IMR-90 (cell line): Measurements from ENCODE around the gene RAI1. TPM values are rescaled to one million over a fixed set of nuclear protein-coding genes. Genes with fewer than 3 reads are reported as not detected.

Experiments
- ATAC-seq: fragments of 200-7000 bp; cut with Tn5 transposase; 2 replicates; pipeline ENCODE4 v1.9.1; 2020; ENCODE audit warnings: low read depth, mild to moderate bottlenecking, moderate library complexity
- BruUV-seq: library from RNA; stranded (reverse); fragments of 400-500 nt; replicated peaks from 2 replicates; lab custom pipeline; 2021; lab: Mats Ljungman, UMichigan
- CTCF ChIA-PET: fragments of 300-600 bp; formaldehyde crosslinking; extraction: SDS; loops from one replicate; lab custom pipeline; 2021; ENCODE audit warnings: antibody characterized with exemption; lab: Yijun Ruan, JAX
- POLR2A ChIA-PET: fragments of 300-600 bp; sonication (Branson Sonifier 250); formaldehyde crosslinking; loops from one replicate; lab custom pipeline; 2022; ENCODE audit warnings: antibody characterized with exemption; ENCODE audit not compliant: unreplicated experiment; lab: Charles Lee
- DNase-seq: peaks from one replicate; pipeline ENCODE4 v3.0.0; 2013
- H2AFZ ChIP-seq: replicated peaks from 2 replicates; pipeline ENCODE3; 2013; ENCODE audit warnings: low read length, mild to moderate bottlenecking; ENCODE audit not compliant: poor library complexity
- H2AK5ac ChIP-seq: 2 replicates; pipeline ENCODE4 v1.6.1; 2013; ENCODE audit warnings: low read depth, low read length, inconsistent platforms
- H2AK9ac ChIP-seq: replicated peaks from 2 replicates; pipeline ENCODE3; 2013; ENCODE audit warnings: mild to moderate bottlenecking, low read depth, low read length, moderate library complexity; ENCODE audit not compliant: poor library complexity
- H2BK120ac ChIP-seq: 2 replicates; pipeline ENCODE4 v1.6.1; 2013; ENCODE audit warnings: low read depth, low read length, inconsistent platforms
- H2BK15ac ChIP-seq: 3 replicates; pipeline ENCODE4 v1.6.1; 2013; ENCODE audit warnings: low read depth, low read length, inconsistent platforms
- H2BK20ac ChIP-seq: 2 replicates; pipeline ENCODE4 v1.6.1; 2013; ENCODE audit warnings: low read depth, mild to moderate bottlenecking, inconsistent platforms, low read length, moderate library complexity
- H2BK5ac ChIP-seq: 2 replicates; pipeline ENCODE4 v1.6.1; 2013; ENCODE audit warnings: mild to moderate bottlenecking, low read depth, low read length, inconsistent platforms; ENCODE audit not compliant: poor library complexity, severe bottlenecking
- H3K14ac ChIP-seq: replicated peaks from 2 replicates; pipeline ENCODE4 v1.6.1; 2013; ENCODE audit warnings: low read depth, low read length, inconsistent platforms
- H3K18ac ChIP-seq: 2 replicates; pipeline ENCODE4 v1.6.1; 2013; ENCODE audit warnings: low read depth, low read length, control low read depth
- H3K23ac ChIP-seq: 2 replicates; pipeline ENCODE4 v1.6.1; 2013; ENCODE audit warnings: low read depth, low read length, inconsistent platforms
- H3K27ac ChIP-seq: 2 replicates; pipeline ENCODE4 v1.5.1; 2013; ENCODE audit warnings: mild to moderate bottlenecking, control low read depth, low read length; ENCODE audit not compliant: insufficient read depth
- H3K27me3 ChIP-seq: 2 replicates; pipeline ENCODE4 v1.6.1; 2013; ENCODE audit warnings: low read length; ENCODE audit not compliant: control insufficient read depth, insufficient read depth
- H3K36me3 ChIP-seq: 2 replicates; pipeline ENCODE4 v1.6.1; 2013; ENCODE audit warnings: low read length, mixed read lengths; ENCODE audit not compliant: control insufficient read depth, insufficient read depth
- H3K4ac ChIP-seq: 2 replicates; pipeline ENCODE4 v1.6.1; 2013; ENCODE audit warnings: low read depth, low read length, inconsistent platforms
- H3K4me1 ChIP-seq: 2 replicates; pipeline ENCODE4 v1.6.1; 2013; ENCODE audit warnings: low read length, mixed read lengths; ENCODE audit not compliant: control insufficient read depth, insufficient read depth
- H3K4me2 ChIP-seq: 2 replicates; pipeline ENCODE4 v1.6.1; 2013; ENCODE audit warnings: low read depth, mild to moderate bottlenecking, control low read depth, low read length, moderate library complexity
- H3K4me3 ChIP-seq: 2 replicates; pipeline ENCODE4 v1.5.1; 2013; ENCODE audit warnings: low read depth, mild to moderate bottlenecking, control low read depth, low read length, moderate library complexity; ENCODE audit not compliant: insufficient read depth
- H3K56ac ChIP-seq: 2 replicates; pipeline ENCODE4 v1.6.1; 2013; ENCODE audit warnings: low read length, inconsistent platforms; ENCODE audit not compliant: insufficient read depth; ENCODE audit errors: extremely low read depth
- H3K79me1 ChIP-seq, 2 experiments: 2 replicates each; pipeline ENCODE4 v1.6.1; 2013; ENCODE audit warnings: low read length in 2 of 2, inconsistent platforms in 1 of 2, low read depth in 1 of 2
- H3K9ac ChIP-seq: 2 replicates; pipeline ENCODE4 v1.6.1; 2013; ENCODE audit warnings: low read depth, low read length, control low read depth
- H3K9me1 ChIP-seq: 2 replicates; pipeline ENCODE4 v1.6.1; 2013; ENCODE audit warnings: low read length, inconsistent platforms; ENCODE audit not compliant: insufficient read depth
- H3K9me3 ChIP-seq: 2 replicates; pipeline ENCODE4 v1.6.1; 2013; ENCODE audit warnings: low read length; ENCODE audit not compliant: control insufficient read depth, insufficient read depth
- H4K20me1 ChIP-seq: 2 replicates; pipeline ENCODE4 v1.6.1; 2013; ENCODE audit warnings: low read length, inconsistent platforms; ENCODE audit not compliant: insufficient read depth
- H4K5ac ChIP-seq: 2 replicates; pipeline ENCODE4 v1.6.1; 2013; ENCODE audit warnings: mild to moderate bottlenecking, low read depth, low read length, control low read depth
- H4K8ac ChIP-seq, 2 experiments: 2 replicates each; pipeline ENCODE4 v1.6.1; 2013; ENCODE audit warnings: low read depth in 2 of 2, low read length in 2 of 2, control low read depth in 1 of 2, inconsistent platforms in 1 of 2
- H4K91ac ChIP-seq: 2 replicates; pipeline ENCODE4 v1.6.1; 2013; ENCODE audit warnings: low read depth, low read length, inconsistent platforms; ENCODE audit not compliant: insufficient read depth
- CEBPB ChIP-seq: IDR thresholded peaks from 2 replicates; pipeline ENCODE4 v1.6.1; 2012; ENCODE audit warnings: low read depth, low read length, improper control_type of control experiment
- ELK1 ChIP-seq: fragments of 150-350 bp; IDR thresholded peaks from 2 replicates; pipeline ENCODE4 v1.6.1; 2016; ENCODE audit warnings: low read depth, mild to moderate bottlenecking, low read length, moderate library complexity, borderline replicate concordance
- FOS ChIP-seq: fragments of 150-350 bp; IDR thresholded peaks from 2 replicates; pipeline ENCODE4 v1.6.1; 2016; ENCODE audit warnings: low read depth, low read length
- MAZ ChIP-seq: IDR thresholded peaks from 2 replicates; pipeline ENCODE4 v1.6.1; 2012; ENCODE audit warnings: low read depth, mild to moderate bottlenecking, low read length, improper control_type of control experiment, moderate library complexity, borderline replicate concordance
- MXI1 ChIP-seq: IDR thresholded peaks from 2 replicates; pipeline ENCODE4 v1.6.1; 2012; ENCODE audit warnings: low read depth, mild to moderate bottlenecking, low read length, moderate library complexity, borderline replicate concordance
- RCOR1 ChIP-seq: IDR thresholded peaks from 2 replicates; pipeline ENCODE4 v1.6.1; 2012; ENCODE audit warnings: mild to moderate bottlenecking, low read length, improper control_type of control experiment; ENCODE audit not compliant: insufficient replicate concordance
- WGBS, 2 experiments: methylation state at CpG; one replicate each; pipeline versions ENCODE4 v1.1.5 to v1.1.7; 2013; ENCODE audit warnings: missing lambda C conversion rate in 2 of 2; ENCODE audit not compliant: insufficient read length in 1 of 2; ENCODE audit errors: extremely low coverage in 2 of 2; 5-methylcytosine and 5-hydroxymethylcytosine counted together
- dilution Hi-C: fragments of 300-500 bp; cut with HindIII; formaldehyde crosslinking; loops from one replicate; pipeline ENCODE4 v1.14.3; 2018; ENCODE audit warnings: low sequenced_read_pairs; ENCODE audit not compliant: unreplicated experiment
- in situ Hi-C: fragments of 300-500 bp; cut with MboI; formaldehyde crosslinking; loops from 3 replicates; pipeline ENCODE4 v1.14.3; 2019; ENCODE audit warnings: low sequenced_read_pairs, inconsistent platforms, mixed read lengths
- intact Hi-C: fragments of 100-400 bp; cut with micrococcal nuclease; formaldehyde crosslinking; loops from 2 replicates; pipeline ENCODE4 v1.10.0; 2022
- polyA plus RNA-seq, 3 experiments: library from polyadenylated mRNA; depleted of rRNA; stranded (reverse); fragments of >200 nt; gene quantifications; 2 replicates each; pipeline ENCODE4 v1.2.3, GENCODE V29; 2012; ENCODE audit warnings: low replicate concordance in 1 of 3
- total RNA-seq: library from RNA; depleted of rRNA; stranded (reverse); fragments of >200 nt; gene quantifications from 2 replicates; pipeline ENCODE4 v1.2.3, GENCODE V29; 2012
- TF ChIP-seq, protein P1 (sequence below): fragments of 150-350 bp; IDR thresholded peaks from 2 replicates; pipeline ENCODE4 v1.6.1; 2017; ENCODE audit warnings: mild to moderate bottlenecking, antibody characterized with exemption, low read length, low read depth

The RAI1 gene
- total and polyA plus RNA-seq, 2 of the 4 experiments (the other 2 are of a cell fraction), result 1.8 to 10.5 TPM

GRCh38 chr17:17824119-17824782, 143.0 kb downstream of the RAI1 start:
- Histone ChIP-seq H4K5ac (peak overlapping the region; percentile 42), H3K4me2 (peak overlapping the region; percentile 87), H3K79me1 (peaks cover 38 to 94% of the 10 kb centered on the region in 2 experiments), H3K4ac (peak overlapping the region; percentile 99), H3K23ac (peak overlapping the region; percentile 100), H3K14ac (peak overlapping the region; percentile 100), H4K8ac (peak overlapping the region; percentile 5 to 91; a peak in 3 of 4 replicates), H3K36me3 (peaks cover 8% of the 10 kb centered on the region; the same call in 1 of the 2 replicates), H3K56ac (no peak overlapping the region; the same call in 1 of the 2 replicates), H3K9me3 (no peaks in the 10 kb centered on the region), H3K9me1 (peaks cover 35% of the 10 kb centered on the region), H3K18ac (peak overlapping the region; percentile 92), H3K9ac (peak overlapping the region; percentile 54), H4K91ac (peak overlapping the region; percentile 91), H3K4me3 (no peak overlapping the region), H3K27me3 (no peaks in the 10 kb centered on the region), H4K20me1 (peaks cover 83% of the 10 kb centered on the region), H2AK9ac (peak overlapping the region; percentile 99), H2BK20ac (peak overlapping the region; percentile 91), H2AFZ (peak overlapping the region; percentile 88), H2BK120ac (peak overlapping the region; percentile 98), H2BK5ac (peak overlapping the region; percentile 71), H3K27ac (peak overlapping the region; percentile 96), H2AK5ac (peak overlapping the region; percentile 97), H3K4me1 (peaks cover 51% of the 10 kb centered on the region), H2BK15ac (peak overlapping the region; percentile 55; the same call in 2 of the 3 replicates)
- ATAC-seq, result no peak
- intact Hi-C loops, result no loop called here
- CTCF ChIA-PET, result no interaction called here
- POLR2A ChIA-PET, result no interaction called here
- no peak for TF ChIP-seq RCOR1
- no peak for TF ChIP-seq FOS
- TF ChIP-seq, protein P1, sequence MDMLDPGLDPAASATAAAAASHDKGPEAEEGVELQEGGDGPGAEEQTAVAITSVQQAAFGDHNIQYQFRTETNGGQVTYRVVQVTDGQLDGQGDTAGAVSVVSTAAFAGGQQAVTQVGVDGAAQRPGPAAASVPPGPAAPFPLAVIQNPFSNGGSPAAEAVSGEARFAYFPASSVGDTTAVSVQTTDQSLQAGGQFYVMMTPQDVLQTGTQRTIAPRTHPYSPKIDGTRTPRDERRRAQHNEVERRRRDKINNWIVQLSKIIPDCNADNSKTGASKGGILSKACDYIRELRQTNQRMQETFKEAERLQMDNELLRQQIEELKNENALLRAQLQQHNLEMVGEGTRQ, result no peak
- no peak for TF ChIP-seq CEBPB
- TF ChIP-seq MXI1, result no peak
- TF ChIP-seq MAZ, result no peak
- no peak for TF ChIP-seq ELK1
- BruUV-seq, result no TSS peak
- no peak for DNase-seq
- dilution Hi-C loops, result no loop called here
- 35% methylated on average over 2 of the region's 11 CpGs; no CpG with 5 or more reads in 1 of the 2 experiments for WGBS, 2 experiments
- in situ Hi-C loops, result no loop called here
